ENCODE measurements around the gene CFTR. TPM values are rescaled to one million over a fixed set of nuclear protein-coding genes. Genes with fewer than 3 reads are reported as not detected.

CFTR gene
- total RNA-seq, 1 donor from 2014 or later = not detected

DNA sequence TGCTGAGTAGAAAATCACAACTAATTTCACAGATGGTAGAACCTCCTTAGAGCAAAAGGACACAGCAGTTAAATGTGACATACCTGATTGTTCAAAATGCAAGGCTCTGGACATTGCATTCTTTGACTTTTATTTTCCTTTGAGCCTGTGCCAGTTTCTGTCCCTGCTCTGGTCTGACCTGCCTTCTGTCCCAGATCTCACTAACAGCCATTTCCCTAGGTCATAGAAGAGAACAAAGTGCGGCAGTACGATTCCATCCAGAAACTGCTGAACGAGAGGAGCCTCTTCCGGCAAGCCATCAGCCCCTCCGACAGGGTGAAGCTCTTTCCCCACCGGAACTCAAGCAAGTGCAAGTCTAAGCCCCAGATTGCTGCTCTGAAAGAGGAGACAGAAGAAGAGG lies 186.9 kb downstream of the CFTR start:
- no peak for ATAC-seq (ENCODE audit: low read depth)
- no peaks in the 10 kb centered on the region for H3K36me3 Mint-ChIP-seq (ENCODE audit: low read depth)
- H3K4me3 Mint-ChIP-seq = no peak overlapping the region
- no peaks in the 10 kb centered on the region for H3K4me1 Mint-ChIP-seq
- no peak for TF ChIP-seq CTCF (IDR thresholded peaks at IDR 0.05)
- H3K9me3 Mint-ChIP-seq = no peaks in the 10 kb centered on the region
- intact Hi-C loops (cut with micrococcal nuclease) = no loop called here
- ChIA-PET POLR2A (no interaction called here), CTCF (no interaction called here)
- H3K27ac Mint-ChIP-seq = no peak overlapping the region
- DNase-seq = no peak
- H3K27me3 Mint-ChIP-seq = no peaks in the 10 kb centered on the region

DNA sequence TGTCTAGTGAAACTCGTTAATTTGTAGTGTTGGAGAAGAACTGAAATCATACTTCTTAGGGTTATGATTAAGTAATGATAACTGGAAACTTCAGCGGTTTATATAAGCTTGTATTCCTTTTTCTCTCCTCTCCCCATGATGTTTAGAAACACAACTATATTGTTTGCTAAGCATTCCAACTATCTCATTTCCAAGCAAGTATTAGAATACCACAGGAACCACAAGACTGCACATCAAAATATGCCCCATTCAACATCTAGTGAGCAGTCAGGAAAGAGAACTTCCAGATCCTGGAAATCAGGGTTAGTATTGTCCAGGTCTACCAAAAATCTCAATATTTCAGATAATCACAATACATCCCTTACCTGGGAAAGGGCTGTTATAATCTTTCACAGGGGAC lies 187.6 kb downstream of the CFTR start:
- H3K27me3 Mint-ChIP-seq = no peaks in the 10 kb centered on the region
- no peak for ATAC-seq (ENCODE audit: low read depth)
- CTCF ChIA-PET = no interaction called here
- H3K9me3 Mint-ChIP-seq = no peaks in the 10 kb centered on the region
- POLR2A ChIA-PET = no interaction called here
- intact Hi-C loops (cut with micrococcal nuclease) = no loop called here
- TF ChIP-seq CTCF (IDR thresholded peaks at IDR 0.05) = no peak
- no peak for DNase-seq
- H3K4me1 Mint-ChIP-seq = no peaks in the 10 kb centered on the region
- no peak overlapping the region for H3K4me3 Mint-ChIP-seq
- H3K27ac Mint-ChIP-seq = no peak overlapping the region
- H3K36me3 Mint-ChIP-seq (ENCODE audit: low read depth) = no peaks in the 10 kb centered on the region

GRCh38 chr7:117669818-117670217 lies 190.0 kb downstream of the CFTR start:
- ChIA-PET POLR2A (no interaction called here), CTCF (no interaction called here)
- DNase-seq (no peak), ATAC-seq (ENCODE audit: low read depth) (no peak)
- no peak for TF ChIP-seq CTCF (IDR thresholded peaks at IDR 0.05)
- intact Hi-C loops (cut with micrococcal nuclease) = no loop called here
- no peaks in the 10 kb centered on the region for H3K36me3 Mint-ChIP-seq (ENCODE audit: low read depth)
- H3K4me1 Mint-ChIP-seq = no peaks in the 10 kb centered on the region
- no peak overlapping the region for H3K4me3 Mint-ChIP-seq
- H3K27me3 Mint-ChIP-seq = no peaks in the 10 kb centered on the region
- no peaks in the 10 kb centered on the region for H3K9me3 Mint-ChIP-seq
- H3K27ac Mint-ChIP-seq = no peak overlapping the region

GRCh38 chr7:117672453-117672852 lies 192.6 kb downstream of the CFTR start:
- ATAC-seq (ENCODE audit: low read depth) (no peak), DNase-seq (no peak)
- no peaks in the 10 kb centered on the region for H3K9me3 Mint-ChIP-seq
- no peaks in the 10 kb centered on the region for H3K4me1 Mint-ChIP-seq
- H3K4me3 Mint-ChIP-seq = no peak overlapping the region
- no peaks in the 10 kb centered on the region for H3K27me3 Mint-ChIP-seq
- TF ChIP-seq CTCF (IDR thresholded peaks at IDR 0.05) = no peak
- no peak overlapping the region for H3K27ac Mint-ChIP-seq
- ChIA-PET CTCF (no interaction called here), POLR2A (no interaction called here)
- H3K36me3 Mint-ChIP-seq (ENCODE audit: low read depth) = no peaks in the 10 kb centered on the region
- intact Hi-C loops (cut with micrococcal nuclease) = no loop called here

DNA sequence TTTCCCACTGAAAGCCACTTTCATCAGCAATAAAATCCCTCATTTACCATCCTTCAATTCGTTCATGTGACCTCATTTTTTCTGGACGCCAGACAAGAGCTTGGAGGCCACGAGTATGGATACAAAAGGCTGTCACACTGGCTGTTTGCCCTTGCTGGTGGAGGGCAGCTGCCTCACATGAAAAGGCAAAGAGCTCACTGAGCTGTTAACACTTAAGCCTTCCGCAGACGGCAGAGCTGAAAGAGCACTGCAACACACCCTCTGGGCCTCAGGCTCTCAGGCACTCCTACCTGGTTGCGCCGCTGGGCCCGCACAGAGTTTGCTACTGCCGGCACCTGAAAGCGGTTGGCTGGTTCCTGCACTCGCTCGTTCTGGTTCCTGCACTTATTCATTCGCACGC lies 193.5 kb downstream of the CFTR start:
- intact Hi-C loops (cut with micrococcal nuclease) = no loop called here
- Mint-ChIP-seq H3K27me3 (no peaks in the 10 kb centered on the region), H3K27ac (no peak overlapping the region), H3K4me3 (no peak overlapping the region), H3K4me1 (no peaks in the 10 kb centered on the region), H3K36me3 (ENCODE audit: low read depth) (no peaks in the 10 kb centered on the region), H3K9me3 (no peaks in the 10 kb centered on the region)
- ATAC-seq (ENCODE audit: low read depth) (no peak), DNase-seq (no peak)
- CTCF ChIA-PET = no interaction called here
- POLR2A ChIA-PET = no interaction called here
- no peak for TF ChIP-seq CTCF (IDR thresholded peaks at IDR 0.05)

All from activated B cell treated with CpG ODN at 0.5 μM for 24 hours (primary cell).